ENCODE measurements around the gene SLC10A4. TPM values are rescaled to one million over a fixed set of nuclear protein-coding genes. Genes with fewer than 3 reads are reported as not detected.

The SLC10A4 gene
- total and polyA plus RNA-seq, 2 of the 8 experiments (the other 6 are each of a cell fraction or from before 2014, with no cell fraction given), result 4.5 to 5.6 TPM

DNA sequence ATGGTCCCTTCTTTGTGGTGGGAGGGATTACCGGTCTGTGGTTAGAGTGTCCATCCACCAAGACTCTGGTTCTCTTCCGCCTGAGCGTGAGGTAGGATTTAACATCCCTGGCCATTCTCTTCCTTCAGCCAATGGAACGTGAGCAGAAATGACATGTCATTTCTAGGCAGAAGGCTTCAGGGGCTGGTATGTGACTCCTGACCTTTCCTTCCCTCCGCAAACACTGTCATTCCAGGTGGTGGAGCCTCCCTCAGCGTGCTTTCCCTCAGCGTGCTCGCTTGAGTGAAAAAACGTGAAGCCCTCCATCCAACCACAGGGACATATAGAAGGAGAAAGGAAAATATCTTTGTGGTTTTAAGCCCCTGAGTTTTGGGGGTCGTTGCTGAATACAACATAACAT lies 34.0 kb upstream of the SLC10A4 start (continued):
- TF ChIP-seq, protein P1, sequence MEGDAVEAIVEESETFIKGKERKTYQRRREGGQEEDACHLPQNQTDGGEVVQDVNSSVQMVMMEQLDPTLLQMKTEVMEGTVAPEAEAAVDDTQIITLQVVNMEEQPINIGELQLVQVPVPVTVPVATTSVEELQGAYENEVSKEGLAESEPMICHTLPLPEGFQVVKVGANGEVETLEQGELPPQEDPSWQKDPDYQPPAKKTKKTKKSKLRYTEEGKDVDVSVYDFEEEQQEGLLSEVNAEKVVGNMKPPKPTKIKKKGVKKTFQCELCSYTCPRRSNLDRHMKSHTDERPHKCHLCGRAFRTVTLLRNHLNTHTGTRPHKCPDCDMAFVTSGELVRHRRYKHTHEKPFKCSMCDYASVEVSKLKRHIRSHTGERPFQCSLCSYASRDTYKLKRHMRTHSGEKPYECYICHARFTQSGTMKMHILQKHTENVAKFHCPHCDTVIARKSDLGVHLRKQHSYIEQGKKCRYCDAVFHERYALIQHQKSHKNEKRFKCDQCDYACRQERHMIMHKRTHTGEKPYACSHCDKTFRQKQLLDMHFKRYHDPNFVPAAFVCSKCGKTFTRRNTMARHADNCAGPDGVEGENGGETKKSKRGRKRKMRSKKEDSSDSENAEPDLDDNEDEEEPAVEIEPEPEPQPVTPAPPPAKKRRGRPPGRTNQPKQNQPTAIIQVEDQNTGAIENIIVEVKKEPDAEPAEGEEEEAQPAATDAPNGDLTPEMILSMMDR (IDR thresholded peaks at IDR 0.05; ENCODE audit: control extremely low read depth in 1 of 3, insufficient read depth in 1 of 3, low read depth in 1 of 3, low read length in 3 of 3), result no peak
- TF ChIP-seq SAP30 (IDR thresholded peaks at IDR 0.05; ENCODE audit: insufficient read depth, insufficient replicate concordance, low read length), result no peak
- TF ChIP-seq BACH1 (IDR thresholded peaks at IDR 0.05; ENCODE audit: low read length), result no peak
- TF ChIP-seq, protein P2, sequence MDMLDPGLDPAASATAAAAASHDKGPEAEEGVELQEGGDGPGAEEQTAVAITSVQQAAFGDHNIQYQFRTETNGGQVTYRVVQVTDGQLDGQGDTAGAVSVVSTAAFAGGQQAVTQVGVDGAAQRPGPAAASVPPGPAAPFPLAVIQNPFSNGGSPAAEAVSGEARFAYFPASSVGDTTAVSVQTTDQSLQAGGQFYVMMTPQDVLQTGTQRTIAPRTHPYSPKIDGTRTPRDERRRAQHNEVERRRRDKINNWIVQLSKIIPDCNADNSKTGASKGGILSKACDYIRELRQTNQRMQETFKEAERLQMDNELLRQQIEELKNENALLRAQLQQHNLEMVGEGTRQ (IDR thresholded peaks at IDR 0.05; ENCODE audit: low read length), result no peak
- TF ChIP-seq TAF7 (optimal IDR thresholded peaks at IDR 0.05; ENCODE audit: borderline replicate concordance, low read depth, low read length), result no peak
- no peak for TF ChIP-seq CHD2 (IDR thresholded peaks at IDR 0.05; ENCODE audit: low read length)
- TF ChIP-seq BRCA1 (IDR thresholded peaks at IDR 0.05; ENCODE audit: low read depth, low read length), result no peak
- no peak for TF ChIP-seq SP2 (IDR thresholded peaks at IDR 0.05; ENCODE audit: low read length)
- TF ChIP-seq CBX5 (IDR thresholded peaks at IDR 0.05; ENCODE audit: low read depth, low read length), result no peak
- no peak for TF ChIP-seq TCF12 (IDR thresholded peaks at IDR 0.05; ENCODE audit: low read depth, low read length)
